GM21423 (cell line): ENCODE data around the gene BICDL2.
A peak's percentile ranks its signal among the peaks of the same experiment; 100 is the strongest.
"Not testable (repeated sequence)": the region's sequence is repeated elsewhere in the genome, so short reads cannot be mapped to it uniquely, and the experiment has no call there.

Experiments used
- ATAC-seq: cut with Tn5 transposase; IDR thresholded peaks from one replicate; pipeline ENCODE4 v1.9.1; 2021; ENCODE audit warnings: mild to moderate bottlenecking, moderate library complexity; ENCODE audit not compliant: unreplicated experiment

BICDL2 gene, protein sequence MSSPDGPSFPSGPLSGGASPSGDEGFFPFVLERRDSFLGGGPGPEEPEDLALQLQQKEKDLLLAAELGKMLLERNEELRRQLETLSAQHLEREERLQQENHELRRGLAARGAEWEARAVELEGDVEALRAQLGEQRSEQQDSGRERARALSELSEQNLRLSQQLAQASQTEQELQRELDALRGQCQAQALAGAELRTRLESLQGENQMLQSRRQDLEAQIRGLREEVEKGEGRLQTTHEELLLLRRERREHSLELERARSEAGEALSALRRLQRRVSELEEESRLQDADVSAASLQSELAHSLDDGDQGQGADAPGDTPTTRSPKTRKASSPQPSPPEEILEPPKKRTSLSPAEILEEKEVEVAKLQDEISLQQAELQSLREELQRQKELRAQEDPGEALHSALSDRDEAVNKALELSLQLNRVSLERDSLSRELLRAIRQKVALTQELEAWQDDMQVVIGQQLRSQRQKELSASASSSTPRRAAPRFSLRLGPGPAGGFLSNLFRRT

GRCh38 chr16:3036726-3037315, at the start of gene BICDL2:
Gene BICDL2 (minus strand): TSS chr16:3036944. CDS start chr16:3035496, 1,448 bp downstream.
- ATAC-seq: no peak

GRCh38 chr16:3085868-3086595, 49.3 kb upstream of the BICDL2 start:
- ATAC-seq: no peak

- ATAC-seq: no peak
Measured at GRCh38 chr16:3084969-3085670, 48.4 kb upstream of the BICDL2 start.

DNA sequence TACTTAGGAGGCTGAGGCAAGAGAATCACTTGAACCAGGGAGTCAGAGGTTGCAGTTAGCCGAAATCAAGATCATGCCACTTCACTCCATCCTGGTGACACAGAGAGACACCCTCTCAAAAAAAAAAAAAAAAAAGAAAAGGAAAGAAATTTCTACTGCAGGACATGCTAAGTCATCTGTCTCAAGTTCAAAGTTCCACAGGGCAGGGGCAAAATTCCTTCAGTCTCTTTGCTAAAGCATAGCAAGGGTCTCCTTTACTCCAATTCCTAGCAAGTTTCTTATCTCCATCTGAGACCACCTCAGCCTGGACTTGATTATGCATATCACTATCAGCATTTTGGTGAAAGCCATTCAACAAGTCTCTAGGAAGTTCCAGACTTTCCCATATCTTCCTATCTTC, 47.7 kb upstream of the BICDL2 start:
- ATAC-seq: no peak

GRCh38 chr16:3083408-3083807, 46.7 kb upstream of the BICDL2 start:
- not testable (repeated sequence) for ATAC-seq

DNA sequence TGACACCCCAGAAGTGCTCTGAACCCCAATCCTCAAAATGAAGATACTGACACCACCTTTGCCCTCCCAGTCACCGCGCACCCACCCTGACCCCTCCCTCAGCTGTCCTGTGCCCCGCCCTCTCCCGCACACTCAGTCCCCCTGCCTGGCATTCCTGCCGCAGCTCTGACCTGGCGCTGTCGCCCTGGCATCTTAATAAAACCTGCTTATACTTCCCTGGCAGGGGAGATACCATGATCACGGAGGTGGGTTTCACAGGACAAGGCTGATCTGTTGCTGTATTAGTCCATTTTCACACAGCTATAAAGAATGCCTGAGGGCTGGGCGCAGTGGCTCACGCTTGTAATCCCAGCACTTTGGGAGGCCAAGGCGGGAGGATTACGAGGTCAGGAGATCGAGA, 45.2 kb upstream of the BICDL2 start:
- ATAC-seq: not testable (repeated sequence)

- no peak for ATAC-seq
Measured at GRCh38 chr16:3080024-3080423, 43.3 kb upstream of the BICDL2 start.

DNA sequence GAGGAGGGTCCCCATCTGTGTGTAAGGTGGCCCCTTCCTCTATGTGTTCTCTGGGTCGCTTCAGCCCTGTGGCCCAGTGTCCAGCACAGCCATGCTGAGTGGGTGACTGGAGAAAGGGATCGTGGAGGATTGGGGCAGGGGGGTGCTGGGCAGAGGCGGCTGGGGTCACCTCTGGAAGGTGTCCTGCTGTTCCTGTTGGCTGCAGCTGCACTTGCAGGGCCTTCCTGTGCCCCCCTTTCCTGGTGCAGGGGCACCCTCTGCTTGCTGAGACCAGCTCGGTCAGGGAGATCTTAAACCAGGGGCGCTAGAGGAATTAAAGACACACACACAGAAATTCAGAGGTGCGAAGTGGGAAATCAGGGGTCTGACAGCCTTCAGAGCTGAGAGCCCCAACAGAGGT, 39.8 kb upstream of the BICDL2 start:
- ATAC-seq: no peak

DNA sequence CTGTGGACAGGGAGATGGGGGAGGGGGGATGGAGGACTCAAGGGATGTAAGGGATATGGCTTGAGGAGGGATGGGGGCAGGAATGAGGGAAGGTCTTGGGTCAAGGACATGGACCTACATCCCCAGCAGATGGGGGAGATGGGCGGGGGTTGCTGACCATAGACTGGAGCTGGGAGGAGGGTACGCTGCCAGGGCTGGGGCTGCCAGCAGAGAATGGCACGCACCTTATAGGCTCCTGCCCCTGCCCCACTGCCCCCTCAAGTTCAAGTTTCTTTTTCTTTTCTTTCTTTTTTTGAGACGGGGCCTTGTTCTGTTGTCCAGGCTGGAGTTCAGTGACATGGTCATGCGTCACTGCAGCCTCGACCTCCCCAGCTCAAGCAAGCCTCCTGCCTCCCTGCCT, 39.2 kb upstream of the BICDL2 start:
- not testable (repeated sequence) for ATAC-seq

- ATAC-seq: peak; percentile 3
Measured at GRCh38 chr16:3075523-3075915, 38.8 kb upstream of the BICDL2 start.

DNA sequence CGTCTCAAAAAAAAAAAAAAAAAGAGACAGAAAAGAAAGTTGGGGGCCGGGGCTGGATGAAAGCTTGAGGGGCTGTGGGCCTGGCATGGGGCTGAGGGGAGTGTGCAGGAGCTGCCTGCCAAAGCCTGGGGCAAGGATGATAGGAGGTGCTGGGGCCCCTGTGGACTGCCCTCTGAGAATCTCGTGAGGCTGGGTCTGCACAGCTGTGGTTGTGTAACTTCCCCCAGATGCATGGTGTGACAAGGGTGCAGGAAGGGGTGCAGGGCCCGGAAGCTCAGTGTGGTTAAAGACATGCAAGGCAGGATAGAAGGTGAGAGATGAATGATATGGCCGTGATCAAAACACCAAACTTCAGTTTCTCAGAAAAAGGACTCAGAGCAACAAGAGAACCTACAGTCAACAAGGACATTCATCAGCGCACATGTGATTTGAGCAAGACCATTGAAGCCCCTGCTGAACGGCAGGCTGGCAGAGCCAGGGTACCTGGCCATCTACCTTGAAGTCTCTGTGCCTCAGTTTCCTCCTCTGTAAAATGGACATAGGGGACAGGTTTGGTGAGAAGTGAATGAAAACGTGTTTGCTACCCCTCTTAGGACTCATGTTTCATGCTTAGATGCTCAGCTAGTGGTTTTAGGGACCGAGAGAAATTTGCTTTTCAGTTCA, 38.2 kb upstream of the BICDL2 start:
- ATAC-seq: peak; percentile 80

- ATAC-seq: no peak
Measured at GRCh38 chr16:3073448-3073847, 36.7 kb upstream of the BICDL2 start.

DNA sequence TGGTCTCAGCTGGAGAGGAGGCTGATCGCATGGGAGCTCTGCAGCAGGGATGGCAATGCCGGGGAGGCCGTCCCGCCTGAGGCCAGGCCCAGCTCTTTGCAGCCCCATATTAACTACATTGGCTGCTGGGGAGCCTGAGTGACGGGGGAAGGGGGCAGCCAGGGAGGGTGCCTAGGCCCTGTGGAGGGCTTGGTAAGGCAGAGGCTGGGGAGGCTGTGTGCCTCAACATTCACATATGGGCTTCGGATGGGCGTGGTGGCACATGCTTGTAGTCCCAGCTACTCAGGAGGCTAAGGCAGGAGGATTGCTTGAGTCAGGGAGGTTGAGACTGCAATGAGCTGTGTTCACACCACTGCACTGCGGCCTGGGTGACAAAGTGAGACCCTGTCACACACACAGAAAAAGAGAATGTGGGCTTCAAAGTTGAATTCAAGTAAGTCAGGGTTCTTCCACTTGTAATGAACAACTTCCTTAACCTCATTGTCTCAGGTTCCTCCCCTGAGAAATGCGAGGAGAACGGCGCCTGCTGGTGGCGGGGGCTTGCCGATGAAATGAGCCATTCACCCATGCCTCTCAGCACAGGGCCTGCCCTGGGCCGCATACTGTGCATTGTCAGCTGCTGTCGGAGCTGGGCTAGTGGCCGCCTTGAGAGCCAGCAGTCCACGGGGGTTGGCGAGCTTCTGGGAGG, 36.0 kb upstream of the BICDL2 start:
- not testable (repeated sequence) for ATAC-seq

GRCh38 chr16:3072148-3072547, 35.4 kb upstream of the BICDL2 start:
- ATAC-seq: not testable (repeated sequence)

- no peak for ATAC-seq
Measured at GRCh38 chr16:3071655-3072054, 34.9 kb upstream of the BICDL2 start.

DNA sequence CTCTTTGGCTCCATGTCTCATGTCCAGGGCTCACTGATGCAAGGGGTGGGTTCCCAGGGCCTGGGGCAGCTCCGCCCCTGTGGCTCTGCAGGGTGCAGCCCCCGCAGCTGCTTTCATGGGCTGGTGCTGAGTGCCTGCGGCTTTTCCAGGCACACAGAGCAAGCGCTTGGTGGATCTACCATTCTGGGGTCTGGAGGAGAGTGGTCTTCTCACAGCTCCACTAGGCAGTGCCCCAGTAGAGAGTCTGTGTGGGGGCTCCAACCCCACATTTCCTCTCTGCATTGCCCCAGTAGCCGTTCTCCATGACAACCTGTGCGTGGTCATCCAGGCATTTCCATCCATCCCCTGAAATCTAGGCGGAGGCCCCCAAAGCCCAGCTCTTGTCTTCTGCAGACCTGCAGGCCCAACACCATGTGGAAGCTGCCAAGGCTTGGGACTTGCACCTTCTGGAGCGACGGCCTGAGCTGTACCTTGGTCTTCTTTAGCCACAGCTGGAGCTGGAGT, 33.9 kb upstream of the BICDL2 start:
- no peak for ATAC-seq

DNA sequence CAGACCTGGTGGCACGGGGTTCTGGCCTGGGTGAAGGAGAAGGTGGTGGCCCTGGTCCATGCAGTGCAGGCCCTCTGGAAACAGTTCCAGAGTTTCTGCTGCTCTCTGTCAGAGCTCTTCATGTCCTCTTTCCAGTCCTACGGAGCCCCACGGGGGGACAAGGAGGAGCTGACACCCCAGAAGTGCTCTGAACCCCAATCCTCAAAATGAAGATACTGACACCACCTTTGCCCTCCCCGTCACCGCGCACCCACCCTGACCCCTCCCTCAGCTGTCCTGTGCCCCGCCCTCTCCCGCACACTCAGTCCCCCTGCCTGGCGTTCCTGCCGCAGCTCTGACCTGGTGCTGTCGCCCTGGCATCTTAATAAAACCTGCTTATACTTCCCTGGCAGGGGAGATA, 32.4 kb upstream of the BICDL2 start:
- not testable (repeated sequence) for ATAC-seq

- ATAC-seq: no peak
Measured at GRCh38 chr16:3068487-3068886, 31.7 kb upstream of the BICDL2 start.

DNA sequence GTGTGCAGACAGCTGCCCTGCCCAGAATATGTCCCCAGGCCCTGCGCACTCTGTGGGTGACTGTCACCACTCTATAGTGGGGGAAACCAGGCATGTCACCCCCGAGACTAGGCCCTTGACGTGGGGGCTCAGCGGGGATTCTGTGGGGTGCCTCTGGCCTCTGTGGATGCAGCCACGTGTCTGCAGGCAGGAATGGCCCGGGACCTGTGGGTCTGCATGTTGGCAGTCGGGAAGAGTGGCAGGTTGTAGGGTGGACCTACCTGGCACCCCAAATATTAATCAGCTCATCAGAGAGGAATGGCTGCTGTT, 29.6 kb upstream of the BICDL2 start:
- no peak for ATAC-seq
